Karpas-422 (cell line): Measurements from ENCODE around the gene LIPH. TPM values are rescaled to one million over a fixed set of nuclear protein-coding genes. Genes with fewer than 3 reads are reported as not detected.

Experiments used
- DNase-seq: peaks from one replicate; pipeline ENCODE4 v3.0.0-alpha.2; 2015
- H2AFZ ChIP-seq: fragments of 200-600 bp; sonication (generic); 2 replicates; pipeline ENCODE4 v1.6.1; 2014; ENCODE audit warnings: antibody characterized with exemption, low read length, mixed read lengths
- H3K27ac ChIP-seq: fragments of 200-600 bp; sonication (generic); 2 replicates; pipeline ENCODE4 v1.5.1; 2014; ENCODE audit warnings: mild to moderate bottlenecking, low read length, moderate library complexity
- H3K27me3 ChIP-seq: fragments of 200-600 bp; sonication (generic); 2 replicates; pipeline ENCODE4 v1.6.1; 2014; ENCODE audit warnings: low read length, mixed read lengths
- H3K36me3 ChIP-seq: fragments of 200-600 bp; sonication (generic); 2 replicates; pipeline ENCODE4 v1.6.1; 2014; ENCODE audit warnings: low read length, mixed read lengths; ENCODE audit not compliant: insufficient read depth
- H3K4me1 ChIP-seq: fragments of 200-600 bp; sonication (generic); 2 replicates; pipeline ENCODE4 v1.6.1; 2014; ENCODE audit warnings: mild to moderate bottlenecking, low read length, mixed read lengths
- H3K4me2 ChIP-seq: fragments of 200-600 bp; sonication (generic); 2 replicates; pipeline ENCODE4 v1.6.1; 2014; ENCODE audit warnings: low read length, low read depth, mild to moderate bottlenecking; ENCODE audit not compliant: poor library complexity, severe bottlenecking
- H3K4me3 ChIP-seq: fragments of 200-600 bp; sonication (generic); 2 replicates; pipeline ENCODE4 v1.5.1; 2014; ENCODE audit warnings: mild to moderate bottlenecking, antibody characterized with exemption, low read length, mixed read lengths
- H3K79me2 ChIP-seq: fragments of 200-600 bp; sonication (generic); 2 replicates; pipeline ENCODE4 v1.6.1; 2014; ENCODE audit warnings: mild to moderate bottlenecking, low read length, mixed read lengths
- H3K9ac ChIP-seq: fragments of 200-600 bp; sonication (generic); 2 replicates; pipeline ENCODE4 v1.6.0; 2014; ENCODE audit warnings: low read length
- H3K9me2 ChIP-seq: fragments of 200-600 bp; sonication (generic), shearing (Covaris generic); replicated peaks from 2 replicates; pipeline ENCODE4 v1.6.0; 2014; ENCODE audit warnings: mild to moderate bottlenecking, low read length, moderate library complexity; ENCODE audit not compliant: insufficient read depth
- H3K9me3 ChIP-seq: fragments of 300-700, 200-600 bp; sonication (generic); 2 replicates; pipeline ENCODE4 v1.6.1; 2014; ENCODE audit warnings: low read length, mixed read lengths
- H4K20me1 ChIP-seq: fragments of 200-600 bp; sonication (generic); 2 replicates; pipeline ENCODE4 v1.6.1; 2014; ENCODE audit warnings: mild to moderate bottlenecking, antibody characterized with exemption, low read length, low read depth; ENCODE audit not compliant: insufficient read depth
- total RNA-seq: library from RNA; depleted of rRNA; stranded (reverse); fragments of >200 nt; shearing (Covaris generic); gene quantifications from 2 replicates; pipeline ENCODE4 v1.2.3, GENCODE V29; 2014; ENCODE audit warnings: low replicate concordance; rRNA removed

LIPH gene
- total RNA-seq, 1 experiment from 2014 or later: not detected

GRCh38 chr3:185457376-185457775, 95.0 kb downstream of the LIPH start:
- no peak overlapping the region for H3K9ac ChIP-seq
- no peaks in the 10 kb centered on the region for H3K79me2 ChIP-seq

More at GRCh38 chr3:185457376-185457775, 95.0 kb downstream of the LIPH start:
- Histone ChIP-seq H4K20me1 (no peaks in the 10 kb centered on the region), H3K27ac (no peak overlapping the region), H3K4me2 (no peak overlapping the region), H3K4me1 (no peaks in the 10 kb centered on the region), H3K27me3 (no peaks in the 10 kb centered on the region), H3K9me3 (no peaks in the 10 kb centered on the region), H3K9me2 (no peaks in the 10 kb centered on the region), H2AFZ (no peak overlapping the region), H3K36me3 (no peaks in the 10 kb centered on the region), H3K4me3 (no peak overlapping the region)
- no peak for DNase-seq

Other genes starting within 250 kb of the LIPH start
- gene MAP3K13, start 189.5 kb downstream of the LIPH start, total RNA-seq: 0.07 and 0.19 TPM in 2 replicates
- 20.6 and 34.1 TPM in 2 replicates for gene TMEM41A, start 53.6 kb downstream of the LIPH start, total RNA-seq
- gene SENP2, start 33.7 kb upstream of the LIPH start, total RNA-seq: 59.1 and 89.1 TPM in 2 replicates